ENCODE results near the gene TRIP13.

TRIP13 gene

DNA sequence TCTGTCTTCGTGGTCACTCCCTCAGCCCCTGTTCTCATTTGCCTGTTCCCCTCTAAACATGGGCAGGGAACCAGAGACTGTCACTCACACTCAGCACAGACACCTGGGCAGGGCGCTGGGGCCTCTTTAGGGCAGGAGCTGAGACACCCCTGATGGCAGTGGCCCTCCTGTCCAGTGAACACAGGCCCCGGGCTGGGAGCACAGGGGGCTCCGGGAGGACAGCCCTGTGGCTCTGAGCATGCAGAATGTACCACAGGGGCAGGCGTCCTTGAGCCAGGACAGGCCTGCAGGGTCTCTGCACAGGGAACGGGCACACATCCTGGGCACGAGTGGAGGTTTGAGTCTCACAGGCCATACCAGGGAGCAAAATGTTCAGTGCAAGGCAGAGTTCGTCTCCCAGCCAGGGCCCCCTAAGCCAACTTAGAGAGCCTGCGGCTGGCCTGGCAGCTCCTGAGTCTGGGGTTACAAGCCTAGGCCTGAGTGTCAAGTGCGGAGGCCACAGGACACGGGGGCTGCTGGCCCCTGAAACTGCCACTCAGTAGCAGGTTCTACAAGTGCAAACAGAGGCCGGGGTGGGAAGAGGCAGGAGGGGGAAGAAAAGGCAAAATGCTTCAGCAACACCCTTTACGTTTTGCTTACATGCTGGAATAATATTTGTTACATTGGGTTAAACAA lies 60.0 kb downstream of the TRIP13 start:
- no peak for DNase-seq (ENCODE audit: low read depth, low spot score)

DNA sequence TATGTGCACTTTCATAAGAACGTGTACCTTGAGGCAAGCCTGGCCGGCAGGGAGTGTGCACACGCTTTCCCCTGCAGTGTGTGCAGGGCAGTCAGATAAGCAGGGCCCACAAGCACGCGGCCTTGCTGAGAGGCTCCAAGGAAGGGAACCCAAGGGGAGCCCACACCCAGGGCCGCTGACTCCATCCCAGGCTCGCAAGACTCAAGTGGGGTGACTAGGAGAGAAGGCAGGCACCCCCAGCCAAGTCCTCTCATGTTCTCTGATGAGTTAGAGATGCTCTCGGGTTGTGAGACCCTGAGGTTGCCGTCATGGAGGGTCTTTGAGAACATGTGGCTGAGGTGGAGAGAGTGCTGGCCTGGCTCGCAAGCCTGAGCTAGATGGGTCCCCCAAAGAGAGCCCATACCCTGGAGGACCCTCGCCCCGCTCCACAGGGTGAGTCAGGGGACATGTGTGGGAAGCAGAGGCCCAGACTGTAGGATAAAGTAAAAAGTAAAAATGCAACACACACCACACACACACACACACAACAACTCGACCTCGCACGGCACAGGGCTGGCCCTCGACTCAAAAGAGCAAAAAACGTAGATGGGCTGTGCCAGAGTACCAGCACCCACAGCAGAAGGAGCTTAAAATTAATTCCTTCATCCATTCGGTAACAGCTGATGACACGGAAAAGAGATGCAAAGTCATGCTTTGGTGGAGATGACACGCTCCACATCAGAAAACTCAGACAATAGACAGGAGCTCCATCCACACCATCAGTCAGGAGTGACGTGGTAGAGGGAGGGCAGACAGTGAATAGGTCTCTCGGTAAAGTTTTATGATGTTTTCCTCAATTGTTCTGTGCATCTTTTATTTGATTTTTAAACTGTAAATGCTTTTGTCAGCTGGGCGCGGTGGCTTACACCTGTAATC lies 61.1 kb downstream of the TRIP13 start:
- no peak for DNase-seq (ENCODE audit: low read depth, low spot score)

DNA sequence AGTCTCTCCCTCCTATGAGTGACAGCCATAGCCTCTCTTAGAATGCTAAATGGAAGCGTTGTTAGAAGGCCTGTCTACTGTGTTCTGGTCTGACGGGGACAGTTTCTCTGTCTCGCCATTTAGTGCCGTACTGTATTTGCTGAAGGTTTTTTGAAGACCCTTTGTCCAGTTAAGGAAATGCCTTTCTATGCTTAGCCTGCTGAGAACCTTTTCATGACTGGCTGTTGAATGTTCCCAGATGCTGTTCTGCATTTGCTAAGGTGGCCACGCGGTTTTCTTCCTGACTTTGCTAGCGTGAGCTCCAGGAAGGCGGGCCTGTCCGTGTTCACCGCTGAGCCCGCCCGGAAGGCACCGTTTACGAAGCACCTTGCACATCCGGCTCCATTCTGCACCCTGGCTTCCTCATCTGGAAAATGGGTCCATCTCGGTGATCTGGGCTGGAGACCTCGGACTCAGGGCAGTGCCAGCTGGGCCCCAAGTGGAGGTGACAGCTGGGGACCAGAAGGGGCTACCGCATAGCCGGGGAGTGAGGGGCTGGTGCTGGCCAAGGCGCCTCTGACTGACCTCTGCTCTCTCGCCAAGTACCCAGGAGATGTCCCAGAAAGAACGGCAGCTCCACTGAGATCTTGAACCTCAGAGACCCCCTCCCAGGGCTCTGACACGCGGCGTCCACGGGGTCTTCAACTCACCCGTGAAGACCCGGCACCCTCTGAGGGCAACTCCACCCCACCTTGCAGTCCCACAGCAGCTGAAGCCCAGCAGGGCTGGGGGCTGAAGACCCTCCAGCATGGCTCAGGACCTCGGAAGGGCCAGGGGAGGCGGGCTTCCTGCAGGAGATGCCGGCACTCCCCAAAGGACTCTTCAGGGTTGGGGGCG lies 63.4 kb downstream of the TRIP13 start:
- DNase-seq (ENCODE audit: low read depth, low spot score), result no peak

DNA sequence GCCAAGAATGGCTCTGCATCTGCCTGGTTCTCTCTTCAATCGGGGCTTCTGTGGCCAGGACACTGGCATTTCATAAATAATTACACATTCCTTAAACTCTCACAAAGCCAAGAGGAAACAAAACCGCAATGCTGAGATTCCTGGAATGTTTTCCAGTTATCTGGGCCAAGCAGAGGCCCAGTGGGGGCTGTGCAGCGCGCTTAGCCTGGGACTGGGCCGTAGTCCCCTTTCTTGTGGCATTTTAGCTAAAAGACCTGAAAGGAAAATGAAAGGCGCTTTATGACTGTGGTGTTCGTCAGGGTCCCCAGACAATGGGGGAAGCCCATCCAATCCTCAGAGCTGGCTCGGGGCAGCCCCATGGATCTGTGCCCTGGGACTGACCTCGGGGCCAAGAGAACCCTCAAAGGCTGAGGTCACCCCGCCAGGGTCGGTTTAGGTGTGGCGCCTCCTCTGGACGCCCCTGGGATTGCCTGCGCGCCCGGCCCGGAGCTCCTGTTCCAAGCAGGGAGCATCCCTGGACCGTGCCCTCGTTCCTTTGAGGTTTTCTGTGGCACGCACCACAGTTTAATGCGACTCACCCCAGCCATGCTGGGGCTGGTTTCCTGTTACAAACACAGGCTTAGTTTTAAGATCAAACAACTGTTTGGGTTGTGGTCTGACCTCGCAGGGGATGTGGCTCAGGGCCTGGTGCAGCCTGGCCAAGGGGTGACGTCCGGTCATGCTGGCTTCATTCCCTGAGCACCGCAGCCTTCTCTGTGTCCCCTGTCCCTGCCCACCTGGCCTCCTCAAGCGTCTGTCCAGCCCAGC lies 64.5 kb downstream of the TRIP13 start:
- DNase-seq (ENCODE audit: low read depth, low spot score), result no peak

DNA sequence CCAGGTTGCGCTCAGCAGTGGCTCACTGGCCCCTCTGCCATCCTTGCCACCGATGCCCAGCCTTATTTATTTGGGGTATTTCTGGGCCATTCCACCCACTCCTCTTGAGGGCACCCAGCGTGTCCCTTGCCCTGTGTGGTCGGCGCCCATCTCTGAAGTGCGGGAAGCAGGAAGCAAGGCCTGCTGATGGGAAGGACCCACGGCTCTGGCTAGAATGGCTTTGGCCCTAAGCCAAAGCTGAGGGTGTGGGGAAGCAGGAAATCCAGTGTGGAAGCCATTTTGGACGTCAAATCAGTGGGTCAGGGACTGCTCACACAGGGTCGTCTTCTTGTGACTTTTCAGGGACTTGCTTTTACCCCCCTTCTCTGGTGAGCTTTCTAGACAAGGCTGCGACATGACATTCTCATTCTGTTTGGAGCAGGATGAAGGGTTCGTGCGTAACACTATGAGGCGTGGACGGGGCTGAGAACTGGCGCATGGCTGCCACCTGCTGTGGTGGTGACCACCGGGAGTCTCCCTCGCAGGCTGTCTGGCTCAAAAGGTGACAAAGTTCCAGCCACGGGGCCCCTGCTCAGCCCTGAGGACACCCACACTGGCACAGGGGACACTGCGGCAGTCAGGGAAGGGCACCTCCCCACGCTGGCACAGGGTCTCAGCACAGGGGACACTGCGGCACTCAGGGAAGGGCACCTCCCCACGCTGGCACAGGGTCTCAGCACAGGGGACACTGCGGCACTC lies 65.2 kb downstream of the TRIP13 start:
- DNase-seq (ENCODE audit: low read depth, low spot score), result no peak

DNA sequence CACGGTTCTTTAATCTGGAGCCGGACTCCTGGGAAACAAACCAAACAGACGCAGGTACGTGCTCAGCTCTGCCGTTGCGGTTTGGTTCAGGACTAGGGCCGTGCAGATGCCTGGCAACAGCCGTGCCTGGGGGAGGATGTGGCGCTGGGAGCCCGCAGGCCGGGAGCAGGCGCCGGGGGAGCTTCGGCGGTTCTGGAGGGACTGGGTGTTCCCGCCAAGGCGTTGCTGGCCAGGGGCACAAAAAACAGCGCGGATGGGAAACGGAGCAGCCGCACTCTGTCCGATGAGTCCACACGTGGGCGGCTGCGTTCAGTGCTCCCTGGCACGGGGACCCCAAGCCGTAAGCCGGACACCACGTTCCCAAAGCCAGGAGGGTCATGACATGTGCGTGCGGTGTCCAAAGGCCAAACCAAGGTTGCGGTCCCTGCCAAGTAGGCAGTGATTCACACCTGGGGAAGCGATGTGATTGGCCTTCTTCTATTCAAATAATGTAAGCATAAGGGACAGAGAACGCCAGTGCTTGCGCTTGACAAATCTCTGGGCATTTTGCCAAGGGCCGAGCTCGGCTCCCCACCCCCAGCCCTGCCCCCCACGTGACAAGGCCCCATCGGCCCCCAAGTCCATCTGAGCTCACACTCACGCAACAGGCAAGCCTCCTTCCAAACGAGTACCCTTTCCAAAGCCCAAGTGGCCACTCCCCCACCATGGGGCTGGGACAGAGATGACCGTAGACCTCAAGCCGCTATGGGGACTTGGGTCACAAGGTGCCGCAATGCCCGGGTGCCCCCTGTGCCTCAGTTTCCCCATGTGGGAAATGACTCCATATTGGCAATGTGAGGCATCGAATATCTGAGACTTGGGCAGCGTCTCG lies 66.3 kb downstream of the TRIP13 start:
- DNase-seq (ENCODE audit: low read depth, low spot score), result no peak

DNA sequence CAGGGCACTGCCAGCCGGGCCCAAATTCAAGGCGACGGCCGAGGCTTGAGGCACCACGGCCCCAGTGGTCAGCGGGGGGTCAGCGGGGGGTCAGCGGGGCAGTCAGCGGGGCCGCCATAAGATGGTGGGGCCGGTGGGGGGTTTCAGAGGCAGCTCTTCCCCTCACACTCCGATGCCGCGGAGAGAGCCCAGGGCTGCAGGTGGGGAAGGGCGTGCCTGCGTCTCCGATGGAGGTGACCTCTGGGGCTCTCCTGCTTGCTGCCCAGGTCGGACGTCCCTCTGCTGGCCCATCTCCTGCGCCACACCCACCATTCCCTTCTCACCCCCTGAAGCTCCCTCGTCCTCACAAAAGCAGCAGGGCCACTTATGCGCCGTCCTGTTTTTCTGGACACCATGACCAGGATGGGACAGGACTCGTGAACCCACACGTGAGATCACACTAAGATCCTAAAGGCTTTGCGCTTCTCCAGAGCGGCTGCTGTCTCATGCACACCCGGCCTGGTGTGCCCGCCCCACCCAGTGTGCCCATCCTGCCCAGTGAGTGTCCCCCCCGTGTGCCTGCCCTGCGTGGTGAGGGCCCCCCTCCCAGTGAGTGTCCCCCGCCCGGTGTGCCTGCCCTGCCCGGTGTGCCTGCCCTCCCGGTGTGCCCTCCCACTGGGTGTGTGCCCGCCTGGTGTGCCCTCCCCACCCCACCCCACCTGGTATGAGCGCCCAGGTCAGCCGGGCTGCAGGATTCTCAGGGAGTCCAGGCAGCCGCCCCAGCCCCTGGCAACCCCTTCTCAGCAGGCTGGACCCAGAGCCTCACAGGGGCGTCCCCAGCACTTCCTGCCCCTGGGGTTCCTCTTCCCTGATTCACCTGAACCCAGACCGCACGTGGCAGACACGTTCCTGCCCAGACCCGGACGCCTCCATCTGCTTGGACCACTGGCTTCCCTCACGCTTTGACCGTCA lies 67.2 kb downstream of the TRIP13 start:
- DNase-seq (ENCODE audit: low read depth, low spot score), result no peak

DNA sequence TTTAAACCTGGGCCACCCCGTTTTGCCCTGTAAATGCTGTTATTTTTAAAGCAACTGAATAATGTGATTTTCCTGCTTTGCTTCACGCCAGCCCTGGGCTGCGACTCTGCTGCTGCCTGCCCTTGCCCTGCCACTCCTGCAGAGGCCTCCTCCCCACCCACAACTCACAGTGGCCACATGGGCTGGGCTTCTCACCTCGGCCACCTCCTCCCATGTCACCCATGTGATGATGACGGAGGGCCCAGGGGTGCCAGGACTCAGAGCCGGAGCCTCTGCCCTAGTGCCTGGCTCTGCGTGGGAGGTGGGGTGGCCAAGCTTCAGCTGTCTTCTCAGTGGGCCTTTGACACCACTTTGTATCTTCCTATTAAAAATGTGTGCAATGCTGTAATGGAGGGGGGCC lies 67.9 kb downstream of the TRIP13 start:
- DNase-seq (ENCODE audit: low read depth, low spot score), result no peak

DNA sequence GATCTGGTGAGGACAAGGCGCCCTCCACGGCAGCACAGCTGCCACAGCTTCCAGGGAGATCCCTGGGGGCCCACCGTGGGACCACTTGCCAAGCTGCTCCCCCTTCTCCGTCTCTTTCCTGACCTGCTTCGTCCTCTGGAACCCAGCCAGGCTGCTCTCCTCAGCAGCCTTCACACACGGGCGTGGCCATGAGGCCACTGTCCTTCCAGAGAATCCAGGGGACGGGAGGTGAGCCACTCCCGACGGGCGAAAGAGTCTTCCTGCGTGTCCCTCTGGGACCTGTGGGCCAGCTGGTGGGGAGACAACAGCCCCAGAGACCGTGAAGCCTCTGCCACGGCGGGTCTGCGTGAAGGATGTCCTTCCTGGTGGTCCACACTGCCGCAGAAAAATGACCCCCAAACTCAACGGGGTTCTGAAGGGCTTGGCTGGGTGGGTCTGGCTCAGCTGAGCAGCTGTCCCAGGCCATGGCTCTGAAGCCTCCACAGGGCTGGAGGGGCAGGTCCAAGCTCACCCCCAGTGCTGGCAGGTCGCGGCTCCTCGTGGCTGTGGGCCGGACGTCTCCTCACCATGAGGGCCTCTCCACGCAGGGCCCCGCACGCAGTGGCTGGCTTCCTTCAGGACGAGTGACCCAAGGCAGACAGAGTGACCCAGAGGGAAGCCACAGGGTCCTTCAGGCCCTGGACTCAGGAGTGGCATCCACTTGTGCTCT lies 68.5 kb downstream of the TRIP13 start:
- DNase-seq (ENCODE audit: low read depth, low spot score), result no peak

DNA sequence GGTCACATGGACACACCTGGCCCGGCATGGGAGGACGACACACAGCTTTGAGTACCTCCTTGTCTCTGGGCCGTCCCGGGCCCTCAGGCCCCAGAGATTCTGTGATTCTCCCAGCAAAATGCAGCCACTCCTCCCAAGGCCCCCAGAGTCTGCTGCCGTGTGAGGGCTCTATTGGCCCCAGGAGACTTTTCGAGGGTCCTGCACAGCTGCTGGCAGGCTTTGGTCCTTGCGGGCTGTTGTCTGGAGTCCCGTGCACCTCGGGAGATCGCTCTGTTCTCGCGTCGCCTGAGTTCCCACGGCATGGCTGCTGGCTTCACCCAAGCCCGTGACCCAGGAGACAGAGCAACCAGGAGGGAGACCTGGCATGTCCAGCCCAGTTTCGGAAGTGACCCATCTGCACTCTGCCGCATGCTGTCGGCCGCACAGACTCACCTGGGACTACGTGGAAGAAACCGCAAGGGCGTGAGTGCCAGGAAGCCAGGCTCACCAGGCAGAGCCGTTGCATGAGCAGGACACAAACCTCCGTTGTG lies 69.1 kb downstream of the TRIP13 start:
- DNase-seq (ENCODE audit: low read depth, low spot score), result no peak

DNA sequence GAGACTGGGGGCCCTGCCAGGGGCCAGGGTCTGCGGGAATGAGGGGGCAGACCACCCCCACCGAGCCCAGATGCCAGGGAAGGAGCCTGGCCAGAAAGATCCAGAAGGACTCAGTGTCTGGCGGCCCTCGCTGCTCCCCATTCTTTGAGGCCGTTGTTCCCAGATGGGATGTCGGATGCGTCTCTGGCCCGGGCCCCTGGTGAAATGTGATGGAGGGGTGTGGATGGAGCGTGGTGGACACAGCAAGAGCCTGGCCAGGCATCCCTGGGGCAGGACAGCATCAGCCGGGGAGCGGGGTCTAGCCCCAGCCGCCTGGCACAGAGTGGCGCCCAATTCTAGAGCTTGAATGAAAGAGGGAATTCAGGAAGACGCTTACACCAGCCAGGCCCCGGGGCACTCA lies 69.7 kb downstream of the TRIP13 start:
- no peak for DNase-seq (ENCODE audit: low read depth, low spot score)

DNA sequence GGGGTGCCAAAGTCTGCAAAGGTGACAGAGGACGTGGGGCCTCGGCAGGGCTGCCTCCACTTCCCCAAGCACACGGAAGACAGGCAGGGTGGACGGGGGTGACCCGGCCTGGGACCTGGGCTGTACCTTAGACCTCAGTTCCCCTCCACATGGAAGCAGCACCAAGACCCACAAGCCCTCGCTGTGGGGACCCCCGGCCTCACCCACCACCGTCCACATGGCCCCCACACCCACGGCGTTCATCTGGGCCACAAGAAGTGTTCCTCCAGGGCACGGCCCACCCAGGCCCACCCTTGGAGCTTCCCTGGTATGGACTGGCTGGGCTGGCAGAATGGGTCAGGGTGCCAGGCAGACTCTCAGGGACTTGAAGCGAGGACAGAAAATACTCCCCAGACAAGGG lies 70.1 kb downstream of the TRIP13 start:
- DNase-seq (ENCODE audit: low read depth, low spot score), result no peak

DNA sequence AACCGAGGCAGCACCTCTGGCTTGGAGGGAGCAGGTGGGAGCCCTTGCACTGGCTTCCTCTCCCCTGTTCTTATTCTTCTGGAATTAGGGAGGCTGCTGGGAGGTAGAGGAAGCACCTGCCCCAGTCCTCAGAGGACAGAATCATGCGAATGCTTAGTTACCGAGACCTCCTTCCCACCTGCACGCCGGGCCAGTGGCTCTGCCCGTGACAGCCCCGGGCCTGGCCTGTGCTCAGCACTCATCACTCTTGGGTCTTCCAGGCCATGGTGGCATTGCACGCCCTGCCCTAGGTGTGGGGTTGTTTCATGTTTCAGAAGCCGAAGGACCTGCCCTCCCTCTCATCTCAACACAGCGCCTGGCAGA lies 70.6 kb downstream of the TRIP13 start:
- no peak for DNase-seq (ENCODE audit: low read depth, low spot score)

DNA sequence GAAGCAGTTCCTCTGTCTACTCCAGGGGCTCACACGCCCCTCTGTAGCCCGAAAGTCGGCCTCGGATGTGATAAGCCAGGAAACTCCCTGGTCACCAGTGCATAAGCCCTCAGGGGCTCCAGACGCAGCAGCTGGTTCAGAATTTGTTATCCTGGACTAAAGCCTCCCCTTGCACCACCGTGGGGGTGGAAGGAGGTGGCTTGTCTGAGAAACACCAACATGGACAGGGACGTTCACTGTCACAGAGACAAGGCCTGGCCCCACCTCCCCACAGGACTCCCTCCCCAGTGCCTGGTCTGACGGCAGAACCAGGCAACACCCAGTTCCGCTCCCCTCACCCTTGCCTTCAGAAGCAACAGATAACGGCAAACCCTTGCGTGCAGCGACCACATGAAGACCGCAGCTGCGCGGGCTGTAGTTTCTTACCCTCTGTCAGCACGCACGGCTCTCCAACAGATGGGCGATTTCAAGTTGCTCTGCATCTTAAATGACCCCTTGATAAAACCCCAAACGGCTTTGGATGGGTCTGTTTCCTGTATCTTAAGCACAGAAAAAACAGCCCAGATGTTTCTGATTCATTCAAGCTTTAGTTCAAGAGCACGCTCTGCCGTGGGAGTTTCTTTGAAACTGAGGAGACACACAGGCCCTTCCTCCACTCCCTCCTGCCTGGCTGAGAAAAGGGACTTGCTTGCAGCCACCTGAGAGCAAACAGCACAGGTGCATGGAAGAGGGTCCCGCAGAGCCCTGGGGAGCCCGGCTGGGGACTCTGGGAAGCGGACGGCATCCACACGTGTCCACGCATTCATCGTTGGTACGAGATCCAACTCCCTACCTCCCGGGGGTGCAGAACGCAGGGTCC lies 71.2 kb downstream of the TRIP13 start:
- DNase-seq (ENCODE audit: low read depth, low spot score), result no peak

DNA sequence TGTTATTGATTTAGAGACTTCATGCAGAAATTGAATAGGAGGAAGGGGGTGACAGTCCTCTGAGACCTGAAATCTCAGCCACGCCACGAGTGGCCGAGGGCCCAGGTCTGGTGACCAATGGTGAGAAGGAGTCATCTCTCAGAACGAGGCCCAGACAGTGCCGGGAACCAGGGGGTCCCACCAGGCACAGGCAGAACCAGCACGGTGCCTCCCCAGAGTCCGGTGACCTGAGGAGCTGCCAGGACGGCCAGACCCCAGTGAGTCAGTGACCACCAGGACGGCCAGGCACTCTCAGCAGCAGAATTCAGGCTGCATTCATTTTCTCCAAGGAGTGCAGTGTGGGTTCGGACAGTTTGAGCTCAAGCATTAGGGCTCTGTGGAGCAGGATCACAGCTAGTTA lies 72.1 kb downstream of the TRIP13 start:
- DNase-seq (ENCODE audit: low read depth, low spot score), result no peak

DNA sequence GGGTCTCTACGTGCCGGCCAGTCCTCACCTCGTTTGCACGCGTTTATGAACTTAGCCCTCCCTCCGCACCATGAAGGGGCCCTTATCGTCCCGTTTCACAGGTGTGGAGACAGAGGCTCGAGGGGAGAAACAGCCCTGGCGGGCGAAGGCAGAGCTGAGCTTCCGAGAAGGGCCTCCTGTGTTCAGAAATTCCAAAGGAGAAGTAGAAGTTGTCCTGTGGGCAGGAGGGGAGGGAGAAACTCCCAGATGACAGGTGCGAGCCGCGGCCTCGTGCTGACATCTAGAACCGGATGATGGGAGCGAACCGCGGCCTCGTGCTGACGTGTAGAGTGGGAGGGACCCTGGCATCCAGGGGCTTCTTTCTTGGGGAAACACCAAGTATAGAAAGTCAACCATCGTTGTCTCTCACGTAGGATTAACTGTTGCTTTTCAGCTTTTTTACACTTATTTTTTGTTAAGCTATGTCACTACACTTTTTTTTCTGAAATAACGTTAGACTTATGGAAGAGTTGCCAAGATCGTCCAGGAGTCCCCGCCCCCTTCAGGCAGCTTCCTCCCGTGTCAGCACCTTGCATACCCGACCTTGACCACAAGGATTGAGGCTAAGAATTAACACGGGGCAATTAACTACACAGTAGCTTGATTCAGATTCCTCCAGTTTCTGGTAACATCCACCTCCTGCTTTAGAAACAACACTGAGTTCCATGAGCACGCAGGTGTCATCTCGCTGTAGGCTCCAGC lies 73.1 kb downstream of the TRIP13 start:
- DNase-seq (ENCODE audit: low read depth, low spot score), result no peak
